Activated T-helper 2 cell treated with anti-CD3 and anti-CD28 coated beads, Interferon-gamma antibody, Interleukin-2, Interleukin-4, amounts not matched to agents 10 μg/mL and 5 μg/mL and 100 μg/mL, durations not matched to agents 14 hours and 24 hours and 36 hours (primary cell): ENCODE measurements around the gene RELA. TPM values are rescaled to one million over a fixed set of nuclear protein-coding genes. Genes with fewer than 3 reads are reported as not detected.
"Not testable (repeated sequence)": the region's sequence is repeated elsewhere in the genome, so short reads cannot be mapped to it uniquely, and the experiment has no call there.

Experiments used
- DNase-seq: peaks from one replicate; pipeline ENCODE4 v3.0.0; 2021; ENCODE audit warnings: low spot score
- H3K27ac Mint-ChIP-seq: one replicate; pipeline ENCODE4 v1.8.0; 2021; ENCODE audit warnings: mixed read lengths
- H3K27me3 Mint-ChIP-seq: one replicate; pipeline ENCODE4 v1.8.0; 2021; ENCODE audit warnings: low read depth, mixed read lengths
- H3K36me3 Mint-ChIP-seq: one replicate; pipeline ENCODE4 v1.8.0; 2021; ENCODE audit warnings: low read depth, mixed read lengths
- H3K4me1 Mint-ChIP-seq: one replicate; pipeline ENCODE4 v1.8.0; 2021; ENCODE audit warnings: low read depth, mixed read lengths
- H3K4me3 Mint-ChIP-seq: one replicate; pipeline ENCODE4 v1.8.0; 2021; ENCODE audit warnings: low read depth, mild to moderate bottlenecking, moderate library complexity, mixed read lengths
- H3K9me3 Mint-ChIP-seq: one replicate; pipeline ENCODE4 v1.8.0; 2021; ENCODE audit warnings: mixed read lengths
- intact Hi-C: fragments of 100-400 bp; cut with micrococcal nuclease; formaldehyde crosslinking; loops from one replicate; pipeline ENCODE4 v1.15.1; 2023
- total RNA-seq: library from RNA; stranded (reverse); gene quantifications from 2 replicates; pipeline ENCODE4 v1.2.3, GENCODE V29; 2022

RELA gene
- 86.9 and 89.3 TPM in 2 replicates for total RNA-seq

DNA sequence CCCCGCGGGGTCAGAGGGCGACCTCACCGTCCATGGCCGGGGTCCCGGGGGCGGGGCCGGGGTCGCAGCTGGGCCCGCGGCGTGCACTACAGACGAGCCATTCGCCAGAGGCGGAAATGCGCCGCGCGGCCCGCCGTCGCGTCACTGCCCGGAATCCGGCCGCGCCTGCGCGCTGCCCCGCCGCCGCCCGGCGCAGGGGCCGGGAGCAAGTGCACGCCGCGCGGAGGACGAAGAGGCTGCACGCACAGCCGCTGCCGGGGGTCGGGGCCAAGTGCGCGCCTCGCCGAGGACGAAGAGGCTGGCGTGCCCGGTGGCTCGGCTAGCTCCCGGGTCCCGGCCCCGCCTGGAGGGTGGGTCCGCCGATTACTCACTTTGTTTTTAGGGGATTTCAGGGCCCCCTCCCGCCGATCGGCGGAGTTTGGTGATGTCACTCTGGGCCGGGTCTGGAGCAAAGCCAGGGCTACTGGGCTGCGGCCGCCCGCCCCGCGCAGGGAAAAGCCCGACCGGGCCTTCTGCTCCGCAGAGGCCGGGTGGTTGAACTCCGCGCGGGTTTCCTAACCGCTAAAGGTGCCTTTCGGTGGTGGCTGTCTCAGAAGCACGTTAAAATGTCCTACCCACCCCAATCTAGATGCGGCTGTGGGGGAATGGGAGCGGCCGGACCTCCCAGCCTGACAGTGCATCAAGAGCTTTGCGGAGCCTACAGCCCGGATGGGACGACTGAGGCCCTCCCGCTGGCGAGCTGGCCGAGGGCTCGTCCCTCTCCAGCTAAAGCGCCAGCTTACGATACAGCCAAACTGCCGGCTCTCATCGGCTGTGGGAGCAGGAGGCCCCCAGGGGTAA lies at the start of gene RELA:
RELA (minus strand) TSS at position 118 of the 840 bp plus-strand sequence; CDS start at position 34, 84 bp downstream.
- peaks cover 19% of the 10 kb centered on the region for H3K4me1 Mint-ChIP-seq
- intact Hi-C loops = loop anchor here (1.0 to 2.0 kb wide), 3 partner anchors 10 to 196 kb away; partner anchors contain the start of genes CFL1, MAP3K11 and PCNX3
- H3K9me3 Mint-ChIP-seq = no peaks in the 10 kb centered on the region
- H3K36me3 Mint-ChIP-seq = peaks cover 34% of the 10 kb centered on the region
- H3K27me3 Mint-ChIP-seq = no peaks in the 10 kb centered on the region
- peak within 1 kb of the TSS; percentile 86 for H3K4me3 Mint-ChIP-seq
- peak; percentile 87 for DNase-seq
- H3K27ac Mint-ChIP-seq = peak within 1 kb of the TSS; percentile 92

DNA sequence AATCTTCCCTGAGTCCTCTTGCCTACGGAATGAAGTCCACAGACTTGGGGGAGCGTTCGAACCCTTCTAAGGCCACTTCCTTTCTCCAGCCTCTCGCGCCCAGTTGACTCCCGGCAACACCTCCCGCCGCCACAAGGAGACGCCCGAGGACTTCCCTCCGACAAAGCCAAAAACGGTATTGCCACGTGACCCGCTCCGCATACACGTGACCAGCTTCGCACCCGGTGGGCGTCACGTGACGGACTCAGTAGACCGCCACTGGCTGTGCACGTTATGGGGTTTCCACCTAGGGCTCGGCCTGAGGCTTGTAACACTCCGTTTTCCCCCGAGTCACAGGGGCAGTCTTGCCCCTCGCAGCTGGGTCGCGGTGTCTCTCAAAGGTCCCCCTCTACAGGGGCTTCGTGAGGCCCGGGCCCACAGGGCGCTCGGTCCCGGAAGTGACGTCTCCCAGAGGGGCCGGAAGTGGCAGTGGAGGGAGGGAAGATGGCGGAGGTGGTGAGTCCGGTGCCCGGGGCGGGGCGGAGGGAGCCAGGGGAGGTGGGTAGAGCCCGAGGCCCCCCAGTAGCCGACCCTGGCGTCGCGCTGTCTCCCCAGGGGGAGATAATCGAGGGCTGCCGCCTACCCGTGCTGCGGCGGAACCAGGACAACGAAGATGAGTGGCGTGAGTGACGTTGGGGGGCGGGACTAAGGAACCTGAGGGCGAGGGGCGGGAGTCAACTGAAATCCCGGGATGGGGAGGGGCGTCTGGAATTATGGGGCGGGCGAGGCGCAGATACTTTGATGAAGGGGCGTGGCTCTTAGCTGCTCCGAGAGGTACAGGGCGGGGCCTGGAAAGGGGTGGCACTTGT lies 49.3 kb upstream of the RELA start, which contains the start of gene KAT5:
KAT5 (plus strand) TSS at position 468 of the 848 bp plus-strand sequence; CDS start at position 484, 16 bp downstream.
- intact Hi-C loops = loop anchor here (1.0 to 5.0 kb wide), 6 partner anchors 8 to 290 kb away; partner anchors contain the start of genes BANF1, CFL1, EIF1AD and FAM89B
- Mint-ChIP-seq H3K27ac (peak within 1 kb of the TSS; percentile 91), H3K27me3 (no peaks in the 10 kb centered on the region), H3K36me3 (peaks cover 41% of the 10 kb centered on the region), H3K4me1 (peaks cover 25% of the 10 kb centered on the region), H3K4me3 (peak within 1 kb of the TSS; percentile 89), H3K9me3 (no peaks in the 10 kb centered on the region)
- DNase-seq = peak; percentile 99

DNA sequence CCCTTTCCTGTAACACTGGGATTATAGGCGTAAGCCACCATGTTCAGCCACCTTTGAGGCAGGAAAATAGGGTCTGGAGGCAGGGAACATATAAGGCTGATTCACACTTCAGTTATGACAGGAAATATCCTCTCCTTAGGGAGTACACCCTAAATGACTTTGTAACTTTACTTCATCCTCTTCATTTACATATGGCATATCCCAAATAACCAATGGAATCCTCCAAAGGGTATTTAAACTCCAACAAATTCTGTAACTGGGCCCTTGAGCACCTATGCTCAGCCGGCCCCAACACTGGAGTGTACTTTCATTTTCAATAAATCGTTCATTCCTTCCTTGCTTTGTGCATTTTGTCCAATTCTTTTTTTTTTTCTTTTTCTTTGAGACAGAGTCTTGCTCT lies 47.7 kb upstream of the RELA start:
- peaks cover 26% of the 10 kb centered on the region for H3K4me1 Mint-ChIP-seq
- H3K4me3 Mint-ChIP-seq = no peak overlapping the region
- no peak overlapping the region for H3K27ac Mint-ChIP-seq
- H3K9me3 Mint-ChIP-seq = no peaks in the 10 kb centered on the region
- no peak for DNase-seq
- H3K36me3 Mint-ChIP-seq = peaks cover 28% of the 10 kb centered on the region
- intact Hi-C loops = loop anchor here (5.0 kb wide), 3 partner anchors 62 to 292 kb away; partner anchors contain the start of genes BANF1, EIF1AD, FAM89B and ZNRD2
- H3K27me3 Mint-ChIP-seq = no peaks in the 10 kb centered on the region

DNA sequence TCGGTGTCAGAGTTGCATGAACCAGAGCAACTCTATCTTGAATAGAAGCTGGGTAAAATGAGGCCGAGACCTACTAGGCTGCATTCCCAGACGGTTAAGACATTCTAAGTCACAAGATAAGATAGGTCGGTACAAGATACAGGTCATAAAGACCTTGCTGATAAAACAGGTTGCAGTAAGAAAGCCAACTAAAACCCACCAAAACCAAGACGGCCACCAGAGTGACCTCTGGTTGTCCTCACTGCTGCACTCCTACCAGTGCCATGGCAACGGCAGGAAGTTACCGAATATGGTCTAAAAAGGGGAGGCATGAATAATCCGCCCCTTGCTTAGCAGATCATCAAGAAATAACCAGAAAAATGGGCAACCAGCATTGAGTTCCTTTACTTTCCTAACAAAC lies 46.9 kb upstream of the RELA start:
- Mint-ChIP-seq H3K27ac (no peak overlapping the region), H3K27me3 (no peaks in the 10 kb centered on the region), H3K4me3 (no peak overlapping the region), H3K4me1 (peaks cover 26% of the 10 kb centered on the region), H3K36me3 (peaks cover 21% of the 10 kb centered on the region), H3K9me3 (no peaks in the 10 kb centered on the region)
- intact Hi-C loops = loop anchor here (5.0 kb wide), 3 partner anchors 63 to 293 kb away; partner anchors contain the start of genes BANF1, EIF1AD, FAM89B and ZNRD2
- no peak for DNase-seq

DNA sequence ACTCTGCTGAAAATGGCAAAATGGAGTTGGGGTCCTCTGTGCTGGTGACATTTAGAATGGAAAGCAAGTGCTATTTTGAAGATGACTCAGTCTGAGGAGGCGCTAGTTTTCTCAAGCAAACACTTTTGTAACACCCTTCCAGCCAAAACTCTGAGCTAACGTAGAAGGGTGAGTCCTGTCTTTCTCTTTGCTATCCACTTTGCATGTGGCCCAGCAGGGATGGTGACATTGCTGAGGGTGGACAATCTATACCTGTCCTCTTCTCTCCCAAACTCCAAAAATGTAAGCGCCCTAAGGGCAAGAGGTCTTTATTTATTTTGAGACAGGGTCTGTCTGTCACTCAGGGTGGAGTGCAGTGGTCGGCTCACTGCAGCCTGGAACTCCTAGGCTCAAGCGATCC lies 45.7 kb upstream of the RELA start:
- Mint-ChIP-seq H3K9me3 (no peaks in the 10 kb centered on the region), H3K4me1 (peaks cover 20% of the 10 kb centered on the region), H3K27me3 (peaks cover 2% of the 10 kb centered on the region), H3K27ac (no peak overlapping the region), H3K36me3 (peaks cover 10% of the 10 kb centered on the region), H3K4me3 (no peak overlapping the region)
- DNase-seq = no peak
- intact Hi-C loops = no loop called here

DNA sequence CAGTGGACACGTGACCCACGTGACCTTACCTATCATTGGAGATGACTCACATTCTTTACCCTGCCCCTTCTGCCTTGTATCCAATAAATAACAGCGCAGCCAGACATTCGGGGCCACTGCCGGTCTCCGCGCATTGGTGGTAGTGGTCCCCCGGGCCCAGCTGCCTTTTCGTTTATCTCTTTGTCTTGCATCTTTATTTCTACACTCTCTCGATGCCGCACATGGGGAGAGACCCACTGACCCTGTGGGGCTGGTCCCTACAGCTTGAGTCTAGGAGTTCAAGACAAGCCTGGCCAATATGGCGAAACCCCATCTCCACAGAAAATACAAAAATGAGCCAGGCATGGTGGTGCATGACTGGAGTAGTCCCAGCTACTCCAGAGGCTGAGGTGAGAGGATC lies 44.3 kb upstream of the RELA start:
- H3K27ac Mint-ChIP-seq, DNase-seq, H3K27me3 Mint-ChIP-seq, H3K4me3 Mint-ChIP-seq, intact Hi-C loops, H3K9me3 Mint-ChIP-seq, H3K36me3 Mint-ChIP-seq: not testable (repeated sequence)
- H3K4me1 Mint-ChIP-seq = peaks cover 13% of the 10 kb centered on the region

DNA sequence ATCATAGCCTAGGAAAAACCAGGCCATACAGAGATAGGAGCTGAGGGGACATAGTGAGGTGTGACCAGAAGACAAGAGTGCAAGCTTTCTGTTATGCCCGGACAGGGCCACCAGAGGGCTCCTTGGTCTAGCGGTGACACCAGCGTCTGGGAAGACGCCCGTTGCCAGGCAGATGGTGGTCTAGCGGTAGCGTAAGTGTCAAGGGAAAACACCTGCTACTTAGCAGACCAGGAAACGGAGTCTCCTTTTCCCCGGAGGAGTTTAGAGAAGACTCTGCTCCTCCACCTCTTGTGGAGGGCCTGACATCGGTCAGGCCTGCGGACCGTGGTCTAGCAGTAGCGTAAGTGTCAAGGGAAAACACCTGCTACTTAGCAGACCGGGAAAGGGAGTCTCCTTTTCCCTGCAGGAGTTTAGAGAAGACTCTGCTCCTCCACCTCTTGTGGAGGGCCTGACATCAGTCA lies 43.6 kb upstream of the RELA start:
- H3K4me3 Mint-ChIP-seq, H3K27me3 Mint-ChIP-seq, H3K27ac Mint-ChIP-seq, H3K9me3 Mint-ChIP-seq, H3K36me3 Mint-ChIP-seq: not testable (repeated sequence)
- intact Hi-C loops = loop anchor here (1.0 kb wide), 1 partner anchor 283 kb away; no protein-coding TSS in a partner anchor
- peaks cover 13% of the 10 kb centered on the region for H3K4me1 Mint-ChIP-seq
- DNase-seq = peak; percentile 67

DNA sequence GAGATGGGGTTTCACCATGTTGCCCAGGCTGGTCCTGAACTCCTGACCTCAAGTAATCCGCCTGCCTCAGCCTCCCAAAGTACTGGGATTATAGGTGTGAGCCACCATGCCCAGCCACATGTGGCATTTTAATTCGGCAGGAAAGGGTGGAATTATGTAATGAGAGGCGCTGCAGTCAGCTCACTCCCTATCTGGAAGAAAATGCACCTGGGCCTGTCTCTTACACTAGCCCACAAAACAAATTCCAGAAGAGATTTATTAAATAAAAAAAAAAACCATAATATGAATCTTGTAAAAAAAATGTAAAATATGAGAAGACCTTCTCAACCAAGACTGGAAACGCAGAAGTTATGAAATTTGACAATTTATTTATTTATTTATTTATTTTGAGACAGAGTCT lies 41.1 kb upstream of the RELA start:
- intact Hi-C loops = no loop called here
- Mint-ChIP-seq H3K27ac (no peak overlapping the region), H3K4me3 (no peak overlapping the region), H3K9me3 (no peaks in the 10 kb centered on the region), H3K27me3 (peaks cover 15% of the 10 kb centered on the region), H3K4me1 (peaks cover 7% of the 10 kb centered on the region), H3K36me3 (no peaks in the 10 kb centered on the region)
- no peak for DNase-seq

DNA sequence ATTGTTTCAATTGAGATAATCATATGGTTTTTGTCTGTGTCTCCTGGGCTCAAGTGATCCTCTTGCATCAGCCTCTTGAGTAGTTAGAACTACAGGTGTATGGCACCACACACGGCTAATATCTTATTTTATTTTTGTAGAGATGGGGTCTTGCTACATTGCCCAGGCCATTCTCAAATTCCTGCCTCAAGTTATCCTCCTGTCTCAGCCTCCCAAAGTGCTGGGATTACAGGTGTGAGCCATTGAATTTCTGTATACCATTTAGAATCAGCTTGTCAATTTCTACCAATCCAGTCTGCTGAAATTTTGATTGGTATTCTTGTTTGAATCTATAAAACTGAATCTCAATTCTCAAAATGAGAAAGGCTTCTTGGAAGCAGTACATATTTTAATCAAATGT lies 39.0 kb upstream of the RELA start:
- Mint-ChIP-seq H3K36me3 (no peaks in the 10 kb centered on the region), H3K9me3 (no peaks in the 10 kb centered on the region), H3K4me1 (peaks cover 3% of the 10 kb centered on the region), H3K27me3 (peaks cover 15% of the 10 kb centered on the region), H3K4me3 (no peak overlapping the region), H3K27ac (no peak overlapping the region)
- intact Hi-C loops = no loop called here
- no peak for DNase-seq

DNA sequence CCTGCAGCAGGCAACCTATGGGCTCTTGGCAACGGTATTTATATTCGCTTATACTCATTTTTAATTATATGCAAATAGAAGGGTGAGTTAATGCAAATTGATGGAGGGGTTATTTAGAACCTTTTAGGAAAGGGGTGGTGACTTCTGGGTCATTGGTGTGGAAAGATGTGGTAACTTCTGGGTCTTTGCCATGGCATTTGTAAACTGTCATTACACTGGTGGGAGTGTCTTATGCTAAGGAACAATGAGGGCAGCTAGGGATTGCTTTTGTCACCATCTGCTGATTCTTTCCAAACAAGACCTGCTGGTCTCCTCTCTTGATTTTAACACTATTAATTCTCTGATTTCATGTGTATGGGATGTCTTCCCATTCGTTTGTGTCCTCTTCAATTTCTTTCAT lies 37.7 kb upstream of the RELA start:
- H3K4me3 Mint-ChIP-seq = no peak overlapping the region
- DNase-seq = no peak
- H3K27me3 Mint-ChIP-seq = peaks cover 15% of the 10 kb centered on the region
- H3K9me3 Mint-ChIP-seq = no peaks in the 10 kb centered on the region
- H3K36me3 Mint-ChIP-seq = no peaks in the 10 kb centered on the region
- H3K27ac Mint-ChIP-seq = no peak overlapping the region
- no peaks in the 10 kb centered on the region for H3K4me1 Mint-ChIP-seq
- intact Hi-C loops = no loop called here

DNA sequence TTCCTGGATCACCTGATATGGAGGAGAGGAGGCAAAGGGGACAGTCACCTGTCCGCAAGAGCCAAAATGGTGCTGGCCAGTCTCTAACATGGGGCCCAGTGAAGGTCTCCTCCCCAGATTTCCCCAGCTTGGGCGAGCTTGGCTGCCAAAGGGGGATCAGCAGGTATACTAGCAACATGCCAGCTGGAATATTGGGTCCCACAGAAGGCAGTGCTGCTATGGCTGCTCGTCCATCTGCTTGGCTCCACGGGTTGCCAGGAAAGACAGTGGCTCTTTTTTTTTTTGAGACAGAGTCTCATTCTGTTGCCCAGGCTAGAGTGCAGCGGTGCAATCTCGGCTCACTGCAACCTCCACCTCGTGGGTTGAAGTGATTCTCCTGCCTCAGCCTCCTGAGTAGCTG lies 36.6 kb upstream of the RELA start:
- H3K36me3 Mint-ChIP-seq = no peaks in the 10 kb centered on the region
- H3K4me1 Mint-ChIP-seq = no peaks in the 10 kb centered on the region
- intact Hi-C loops = no loop called here
- DNase-seq = no peak
- H3K27ac Mint-ChIP-seq = no peak overlapping the region
- no peaks in the 10 kb centered on the region for H3K9me3 Mint-ChIP-seq
- no peak overlapping the region for H3K4me3 Mint-ChIP-seq
- peaks cover 13% of the 10 kb centered on the region for H3K27me3 Mint-ChIP-seq

DNA sequence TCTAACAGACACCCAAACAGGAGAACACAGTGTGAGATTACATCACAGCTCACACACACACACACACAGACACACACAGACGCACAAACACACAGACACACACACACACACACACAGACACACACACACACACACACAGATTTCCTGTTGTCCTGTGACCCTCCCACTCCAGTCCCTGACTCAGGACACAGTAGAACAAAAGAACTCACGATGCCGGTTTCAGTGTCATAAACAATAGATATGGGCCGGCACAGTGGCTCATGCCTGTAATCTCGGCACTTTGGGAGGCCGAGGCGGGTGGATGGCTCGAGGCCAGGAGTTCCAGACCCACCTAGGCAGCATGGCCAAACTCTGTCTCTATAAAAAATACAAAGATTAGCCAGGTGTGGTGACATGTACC lies 35.5 kb upstream of the RELA start:
- Mint-ChIP-seq H3K4me3 (no peak overlapping the region), H3K36me3 (no peaks in the 10 kb centered on the region), H3K9me3 (no peaks in the 10 kb centered on the region), H3K4me1 (no peaks in the 10 kb centered on the region), H3K27ac (no peak overlapping the region), H3K27me3 (peaks cover 12% of the 10 kb centered on the region)
- no peak for DNase-seq
- intact Hi-C loops = no loop called here
